Stimulated activated CD8-positive, alpha-beta memory T cell treated with anti-CD3 and anti-CD28 coated beads, Interleukin-7, amount 100 ng/mL, for 4 hours (primary cell): ENCODE data around the gene SLC24A3.

Experiments
- DNase-seq, 2 donors: peaks; one replicate each; pipeline ENCODE4 v3.0.0-alpha.2; 2020; ENCODE audit warnings: low read depth in 2 of 2

The SLC24A3 gene

DNA sequence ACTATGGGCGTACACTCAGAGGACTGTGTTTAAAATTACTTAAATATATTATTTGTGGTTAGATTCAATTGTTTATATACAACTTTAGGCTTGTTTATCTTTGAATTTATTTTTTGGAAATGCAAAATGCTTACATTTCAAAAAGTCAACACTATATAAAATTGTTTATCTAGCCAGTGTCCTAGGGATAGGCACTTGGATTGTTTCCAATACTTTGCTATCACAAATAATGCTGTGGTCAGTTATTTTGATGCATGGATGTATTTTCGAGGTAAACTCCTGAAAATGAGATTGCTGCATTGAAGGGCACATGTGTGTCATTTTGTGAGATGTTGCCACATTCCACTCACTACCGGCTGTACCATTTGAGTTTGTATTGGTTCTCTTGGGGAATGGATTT lies 213.9 kb downstream of the SLC24A3 start:
- no peak for DNase-seq

DNA sequence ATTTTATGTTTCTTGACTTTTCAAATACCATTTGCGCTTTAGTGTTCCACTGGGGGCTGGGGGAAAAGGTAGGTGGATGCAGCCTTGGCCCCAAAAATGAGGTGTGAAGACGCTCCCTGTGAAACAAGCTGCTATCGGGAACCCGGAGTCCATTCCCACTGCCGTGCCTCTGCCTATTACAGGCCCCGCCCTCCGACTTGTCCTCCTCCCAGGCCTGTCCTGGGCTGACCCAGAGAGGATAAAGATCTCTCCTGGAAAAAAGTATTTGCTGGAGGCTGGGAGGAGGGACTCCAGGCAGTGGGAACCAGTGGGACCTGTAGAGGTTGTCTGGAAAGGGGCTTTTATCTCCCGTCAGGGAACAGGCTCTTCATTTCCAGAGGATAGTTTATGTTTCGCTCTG lies 215.0 kb downstream of the SLC24A3 start:
- DNase-seq = no peak

DNA sequence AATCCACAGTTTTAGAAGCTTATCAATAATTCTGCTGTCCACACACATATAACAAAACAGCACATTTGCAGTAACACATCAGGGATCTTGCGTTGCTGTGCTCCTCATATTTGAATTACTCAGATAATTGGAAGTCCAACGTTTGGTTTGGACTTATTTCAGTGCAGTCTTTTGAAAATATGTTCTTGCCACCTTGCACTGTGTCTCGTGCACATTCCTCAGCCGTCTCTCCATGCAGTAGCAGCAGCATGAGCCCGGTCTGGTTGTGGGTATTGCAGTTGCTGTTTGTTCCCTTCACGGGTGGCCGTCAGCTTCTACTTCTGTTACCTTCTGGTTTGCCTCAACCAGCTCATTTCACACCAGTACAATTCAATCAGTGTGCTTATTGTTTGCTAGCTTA lies 215.5 kb downstream of the SLC24A3 start:
- no peak for DNase-seq

DNA sequence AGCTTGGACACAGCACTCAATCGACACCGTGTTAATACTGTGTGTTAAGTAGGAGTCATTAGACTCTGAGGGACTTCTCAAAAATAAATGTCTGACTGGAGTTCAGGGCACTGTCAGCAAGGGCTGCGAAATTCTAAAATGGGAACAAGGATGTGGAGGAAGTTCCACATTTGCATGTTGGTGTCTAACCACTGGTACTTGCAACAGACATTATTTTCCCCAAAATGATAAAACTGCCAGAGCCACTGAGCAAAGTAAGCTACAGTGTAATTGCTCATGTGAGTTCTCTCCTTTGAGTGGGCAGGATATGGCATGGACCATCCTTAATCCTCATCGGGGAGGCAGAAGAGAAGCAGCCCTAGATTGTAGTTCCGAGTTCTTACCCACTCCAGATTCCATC lies 215.9 kb downstream of the SLC24A3 start:
- no peak for DNase-seq

DNA sequence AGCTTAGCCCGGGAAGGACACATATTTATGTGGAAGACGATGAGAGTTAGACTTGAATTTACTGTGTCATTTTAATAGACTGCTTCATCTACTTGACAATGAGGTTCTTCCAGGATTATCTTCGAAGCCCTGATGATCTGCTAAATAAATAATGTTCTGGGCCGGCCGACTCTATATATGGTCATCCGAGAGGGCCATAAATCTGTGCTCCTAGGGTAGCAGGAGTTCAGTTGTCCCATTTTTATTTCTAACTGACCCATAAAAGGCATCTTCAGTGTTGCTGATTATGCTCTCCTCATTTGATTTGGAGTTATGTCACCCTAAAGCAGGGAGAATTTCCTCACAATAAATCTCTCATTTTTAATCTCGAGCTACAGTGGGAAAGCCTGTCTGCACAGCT lies 217.1 kb downstream of the SLC24A3 start:
- DNase-seq = no peak

DNA sequence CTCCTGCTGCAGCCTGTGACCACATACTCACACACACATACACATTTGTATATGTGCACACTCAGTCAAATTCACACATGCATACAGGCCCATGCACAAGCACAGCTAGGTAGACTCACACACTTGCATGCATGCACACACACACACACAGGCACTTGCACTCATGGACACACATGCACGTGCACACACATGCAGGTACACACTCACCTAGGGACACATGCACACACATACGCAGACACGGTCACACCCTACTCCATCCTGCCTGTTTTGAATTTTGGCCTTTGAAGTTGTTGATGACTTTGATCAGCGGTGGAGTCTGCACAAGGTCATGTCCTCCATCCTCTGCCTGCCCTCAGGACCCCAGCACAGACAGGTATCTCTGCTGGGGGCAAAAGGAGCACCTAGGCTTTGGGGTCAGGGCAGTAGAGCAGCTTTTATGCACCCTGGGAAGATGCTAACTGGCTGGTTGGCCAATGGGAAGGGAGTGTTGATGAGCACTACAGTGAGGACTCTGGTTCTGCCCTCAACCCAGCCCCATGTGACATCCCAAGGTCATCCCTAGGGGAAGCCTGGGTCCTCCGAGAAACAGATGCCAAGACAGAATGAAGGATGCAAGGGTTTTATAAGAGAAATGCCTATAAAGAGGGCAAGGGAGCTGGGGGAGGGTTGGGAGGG lies 218.3 kb downstream of the SLC24A3 start:
- no peak for DNase-seq

DNA sequence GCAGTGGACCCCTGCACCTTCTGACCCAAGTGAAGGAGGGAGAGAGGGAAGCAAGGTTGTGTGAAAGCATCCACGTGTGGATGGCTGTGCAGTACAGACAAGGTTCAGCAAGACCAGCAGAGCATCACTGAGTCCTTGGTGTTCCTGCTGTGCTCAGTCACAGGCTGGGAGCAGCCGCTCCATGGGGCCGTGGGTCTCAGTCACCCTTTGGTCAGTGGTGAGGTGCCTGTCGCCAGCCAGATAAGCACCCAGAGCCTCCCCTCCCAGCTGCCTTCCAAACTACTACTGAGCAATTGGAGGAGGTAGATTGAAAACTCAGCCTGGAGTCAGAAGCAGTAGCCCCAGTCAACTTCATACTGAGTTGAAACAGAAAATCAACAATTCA lies 218.9 kb downstream of the SLC24A3 start:
- no peak for DNase-seq

DNA sequence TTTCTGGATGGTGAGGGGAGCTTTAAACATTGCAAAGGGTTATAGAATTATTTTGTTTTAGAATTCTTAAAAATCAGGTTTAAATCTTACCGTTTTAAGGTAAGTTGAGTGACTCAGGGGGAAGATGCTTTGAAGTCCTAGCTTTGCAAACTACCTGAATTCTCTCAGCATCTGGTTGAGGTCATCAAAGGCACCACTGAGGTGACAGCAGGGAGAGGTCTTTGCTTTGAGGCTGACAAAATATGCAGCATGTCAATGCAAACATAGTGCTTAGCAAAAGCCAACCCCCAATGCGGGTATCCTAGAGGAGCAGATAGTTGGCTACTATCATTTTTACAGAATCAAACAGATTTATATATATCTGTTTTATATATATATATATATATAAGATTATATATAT lies 219.5 kb downstream of the SLC24A3 start:
- no peak for DNase-seq

DNA sequence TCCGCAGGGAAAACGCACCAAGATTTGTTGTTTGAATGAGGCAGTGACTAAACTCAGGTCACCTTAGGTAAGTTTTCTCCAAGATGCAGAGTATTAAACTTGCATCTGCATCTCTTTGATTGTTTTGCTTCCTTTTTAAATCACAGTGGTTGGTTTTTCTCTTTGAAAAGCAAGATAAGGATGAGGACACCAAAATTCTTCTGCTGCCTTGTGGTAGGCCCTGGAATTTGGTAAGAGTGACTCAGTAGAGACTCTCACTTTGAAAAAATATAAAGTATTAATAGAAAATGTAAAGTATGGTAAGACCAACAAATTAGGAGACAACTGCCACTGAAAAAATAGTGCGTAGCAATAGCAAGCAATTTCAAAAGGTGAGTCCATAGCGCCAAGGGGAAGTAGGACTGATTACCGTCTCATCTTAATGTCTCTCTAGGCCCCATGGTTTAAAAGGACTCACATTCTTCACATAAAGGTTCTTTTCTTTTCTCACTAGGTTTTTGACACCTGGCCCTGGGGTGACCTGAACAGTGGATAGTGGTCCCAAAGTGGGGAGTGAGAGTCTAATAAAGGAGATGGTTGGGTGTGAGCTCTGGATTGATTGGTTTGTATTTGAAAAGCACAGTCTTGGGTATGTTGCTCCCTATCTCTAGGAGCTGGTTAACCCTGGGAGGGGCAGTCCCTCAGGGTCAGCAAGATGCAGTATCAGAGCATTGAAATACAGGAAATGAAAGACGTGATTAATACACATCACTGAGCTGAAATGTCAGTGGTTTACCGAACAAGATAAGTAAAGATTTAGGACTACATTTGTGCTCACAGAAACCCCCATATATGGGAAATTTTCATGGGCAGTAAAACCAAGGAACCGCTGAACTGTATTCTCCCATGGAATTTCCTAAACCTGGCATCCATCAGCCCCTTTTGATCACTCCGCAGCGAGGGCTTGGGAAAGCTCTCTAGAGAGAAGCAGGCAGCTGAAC lies 221.2 kb downstream of the SLC24A3 start:
- no peak for DNase-seq

DNA sequence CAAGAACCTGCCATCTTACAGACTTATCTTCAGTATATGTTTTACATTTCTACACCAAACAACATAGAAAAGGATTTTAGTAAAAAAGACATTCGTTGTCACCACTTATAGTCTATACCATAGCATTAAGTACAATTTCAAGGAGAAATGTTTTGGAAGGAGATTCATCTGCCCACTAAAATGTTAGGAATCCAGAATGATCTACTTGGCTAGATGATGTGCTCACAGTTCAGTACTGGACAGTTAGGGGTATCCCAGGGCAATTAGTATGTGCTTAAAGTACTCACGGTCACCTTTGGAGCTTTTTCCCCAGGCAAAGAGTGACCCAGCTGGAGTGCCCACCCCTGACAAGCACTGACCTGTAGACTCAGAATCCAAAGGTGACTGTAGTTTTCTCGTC lies 222.9 kb downstream of the SLC24A3 start:
- DNase-seq = no peak

DNA sequence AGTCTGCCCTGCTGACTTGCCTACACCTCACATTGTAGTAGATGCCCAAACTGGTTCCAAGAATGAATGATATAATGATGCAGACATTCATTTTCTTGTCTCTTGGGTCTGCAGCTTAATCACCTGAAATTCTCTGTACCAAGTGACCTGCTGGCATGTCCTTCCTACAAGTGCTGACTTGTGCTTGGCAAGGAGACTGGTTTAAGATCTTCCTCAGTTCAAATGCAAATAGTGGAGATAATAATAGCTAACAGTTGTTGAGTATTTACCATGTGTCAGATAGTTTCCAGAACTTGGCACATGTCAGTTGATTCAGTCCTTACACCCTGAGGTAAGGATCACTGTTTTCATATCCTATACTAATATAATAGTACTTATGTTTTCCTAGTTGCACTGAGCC lies 223.4 kb downstream of the SLC24A3 start:
- DNase-seq = no peak

DNA sequence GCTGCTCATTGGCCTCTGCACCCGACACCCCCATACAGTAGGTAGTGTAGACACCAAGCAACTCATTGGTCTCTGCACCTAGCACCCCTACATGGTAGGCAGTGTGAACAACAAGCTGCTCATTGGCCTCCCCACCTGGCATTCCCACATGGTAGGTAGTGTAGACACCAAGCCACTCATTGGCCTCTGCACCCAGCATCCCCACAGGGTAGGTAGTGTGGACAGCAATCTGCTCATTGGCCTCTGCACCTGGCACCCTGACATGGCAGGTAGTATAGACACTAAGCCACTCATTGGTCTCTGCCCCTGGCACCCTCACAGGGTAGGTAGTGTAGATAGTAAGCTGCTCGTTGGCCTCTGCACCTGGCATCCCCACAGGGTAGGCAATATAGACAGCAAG lies 226.0 kb downstream of the SLC24A3 start:
- DNase-seq = no peak

DNA sequence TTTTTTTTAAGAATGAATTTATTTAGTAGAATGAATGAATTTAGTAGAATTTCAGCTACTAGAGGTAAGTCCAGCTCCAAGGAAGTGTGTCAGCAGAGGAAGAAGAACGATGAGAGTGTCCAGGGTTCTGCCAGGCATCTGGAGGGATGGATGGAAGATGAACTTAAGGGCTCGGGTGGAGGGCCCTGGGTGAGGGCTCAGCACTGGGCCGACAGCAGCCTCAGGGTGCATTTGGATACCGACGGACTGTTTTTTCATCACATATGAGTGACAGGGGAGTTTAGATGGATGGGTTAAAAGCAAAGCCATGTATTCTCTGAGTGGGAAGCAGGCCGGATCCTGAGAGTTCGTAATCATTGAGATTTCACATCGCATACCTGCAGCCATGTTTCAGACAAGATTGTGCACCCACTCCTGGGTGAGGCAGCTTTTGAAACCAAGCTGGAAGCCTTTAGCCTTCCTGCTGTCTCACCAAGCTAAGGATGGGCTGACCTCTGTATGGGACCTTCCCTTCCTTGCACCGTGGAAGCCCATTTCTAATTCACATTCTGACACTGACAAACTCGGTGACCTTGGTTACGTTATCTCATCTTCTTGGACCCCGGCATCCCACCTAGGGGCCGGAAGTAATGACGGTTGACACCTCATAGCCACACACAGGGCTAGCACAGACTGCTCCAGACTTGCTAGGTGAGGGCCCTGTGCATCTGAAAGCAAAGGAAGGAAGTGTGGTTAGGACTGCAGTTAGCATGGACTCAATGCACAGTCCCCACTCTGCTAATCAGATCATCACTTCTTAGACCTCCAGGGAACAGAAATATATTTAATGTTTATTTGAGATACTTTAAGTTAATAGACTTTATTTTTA lies 228.5 kb downstream of the SLC24A3 start:
- no peak for DNase-seq

DNA sequence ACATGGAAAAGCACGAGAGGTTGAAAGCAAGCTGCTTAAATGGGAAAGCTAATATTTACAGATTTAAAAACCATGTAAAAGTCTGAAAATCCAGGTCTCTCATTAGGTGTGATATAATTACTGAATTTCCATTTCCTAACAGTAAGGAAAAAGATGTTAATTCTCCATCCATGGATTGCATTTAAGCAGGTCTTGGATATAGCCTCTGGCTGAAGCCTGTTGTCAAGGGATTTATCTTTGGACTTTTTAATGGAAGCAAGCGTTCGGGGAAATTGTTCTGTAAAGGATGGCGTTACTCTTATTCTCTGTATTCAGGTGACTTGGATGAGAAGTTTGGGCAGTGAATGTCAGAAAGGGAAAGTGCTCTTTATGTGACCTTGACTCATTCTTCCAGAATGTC lies 233.8 kb downstream of the SLC24A3 start:
- no peak for DNase-seq

DNA sequence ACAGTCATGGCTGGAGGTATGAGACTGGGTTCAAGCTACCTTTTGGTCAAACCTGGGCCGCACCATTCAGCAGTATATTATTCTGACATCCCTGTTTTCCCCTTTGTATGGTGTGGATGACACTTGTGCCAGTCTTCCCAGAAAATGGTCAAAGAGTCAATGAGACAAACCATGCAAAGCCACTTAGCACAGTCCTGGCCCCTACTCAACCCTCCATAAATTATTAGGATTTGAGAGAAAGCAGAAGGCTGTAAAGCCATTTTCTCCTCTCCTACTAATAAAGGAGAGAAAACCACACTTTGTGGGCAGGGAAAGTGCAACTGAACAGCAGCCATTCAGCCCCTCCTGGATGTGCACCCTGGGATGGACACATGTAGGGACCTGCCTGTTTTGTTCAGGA lies 236.2 kb downstream of the SLC24A3 start:
- DNase-seq = no peak

DNA sequence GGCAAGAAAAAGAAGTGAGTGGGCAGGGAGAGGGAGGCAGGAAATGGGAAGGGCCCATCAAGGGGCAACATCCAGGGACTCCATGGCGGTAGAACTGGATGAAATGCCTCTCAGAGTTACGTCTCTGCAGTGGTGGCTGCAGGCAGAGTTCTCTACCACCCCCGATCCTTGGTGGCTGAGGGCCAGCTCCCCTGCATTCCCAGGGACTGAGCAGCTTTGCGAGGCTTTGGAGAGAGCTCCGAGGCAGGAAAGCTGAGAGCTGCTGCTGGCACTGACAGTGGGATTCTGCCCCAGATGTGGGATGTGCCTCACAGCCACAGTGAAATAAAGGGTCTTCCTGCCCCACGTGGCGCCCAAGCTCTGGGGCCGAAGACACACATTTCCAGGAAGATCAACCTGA lies 236.6 kb downstream of the SLC24A3 start:
- no peak for DNase-seq

DNA sequence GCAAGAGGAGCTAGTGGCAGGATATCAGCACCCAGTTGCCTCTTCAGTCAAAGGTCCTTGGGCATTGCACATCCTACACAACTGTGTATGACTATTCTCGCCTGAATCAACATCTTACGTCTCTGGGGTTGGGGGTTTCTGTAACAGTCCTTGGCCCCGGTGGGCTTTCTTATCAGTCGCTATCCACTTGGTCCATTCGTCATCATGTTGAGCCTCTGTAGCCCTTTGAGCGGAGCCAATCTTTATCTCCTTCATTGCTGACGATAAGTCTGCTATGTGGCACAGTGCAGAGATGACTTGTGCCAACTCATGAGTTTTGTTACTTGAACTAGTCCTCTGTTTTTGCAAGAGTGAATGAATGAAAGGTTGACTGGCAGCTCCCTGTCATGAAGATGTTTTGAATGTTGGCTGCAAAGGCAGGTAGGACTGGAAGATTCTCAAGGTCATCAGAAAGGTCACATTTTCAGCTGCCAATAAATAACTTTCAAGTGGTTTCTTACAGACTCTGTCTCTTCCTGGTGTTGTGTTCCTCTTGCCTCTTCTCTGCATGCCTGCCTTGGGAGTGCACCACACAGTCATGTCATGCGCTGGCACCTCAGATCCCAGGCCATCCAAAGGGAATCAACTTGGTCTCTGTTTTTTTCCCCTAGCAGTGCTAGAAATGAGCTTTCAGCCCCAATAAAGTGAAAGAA lies 238.9 kb downstream of the SLC24A3 start:
- no peak for DNase-seq

DNA sequence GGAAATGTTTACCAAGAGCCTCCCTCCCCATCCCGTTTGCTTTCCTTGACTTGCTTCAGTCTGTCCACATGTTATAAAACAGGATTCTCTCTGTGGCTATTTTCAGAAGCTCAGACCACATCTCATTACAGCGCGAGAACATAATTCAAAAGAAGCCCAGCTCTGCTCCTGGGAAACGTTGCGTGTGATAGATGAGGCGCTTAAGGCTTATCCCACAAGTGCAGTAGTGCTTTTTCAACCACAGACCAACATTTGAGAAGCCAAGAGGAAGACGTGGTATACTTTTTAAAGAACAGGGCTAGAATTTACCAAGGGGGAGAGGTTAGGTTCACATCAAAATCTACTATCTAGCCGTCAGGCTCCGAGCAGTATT lies 239.5 kb downstream of the SLC24A3 start:
- DNase-seq = no peak

DNA sequence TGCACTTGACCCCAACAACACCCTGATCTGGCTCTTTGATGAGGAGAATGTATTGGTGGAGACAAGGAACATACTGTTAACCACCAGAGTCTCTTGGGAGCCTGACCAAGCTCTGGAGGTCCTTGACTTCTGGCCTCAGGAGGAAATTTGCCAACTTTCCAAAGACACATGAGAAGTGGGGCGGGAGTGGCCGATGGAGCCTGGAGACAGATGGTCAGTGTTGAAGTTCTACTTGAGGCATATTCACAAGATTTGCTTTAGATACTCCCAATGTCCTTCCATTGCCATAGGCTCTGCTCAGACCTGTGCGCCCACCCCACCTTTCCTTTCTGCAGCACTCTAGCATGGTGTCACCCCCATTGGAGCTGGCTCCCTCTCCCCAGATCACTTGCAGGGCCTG lies 241.0 kb downstream of the SLC24A3 start:
- no peak for DNase-seq

DNA sequence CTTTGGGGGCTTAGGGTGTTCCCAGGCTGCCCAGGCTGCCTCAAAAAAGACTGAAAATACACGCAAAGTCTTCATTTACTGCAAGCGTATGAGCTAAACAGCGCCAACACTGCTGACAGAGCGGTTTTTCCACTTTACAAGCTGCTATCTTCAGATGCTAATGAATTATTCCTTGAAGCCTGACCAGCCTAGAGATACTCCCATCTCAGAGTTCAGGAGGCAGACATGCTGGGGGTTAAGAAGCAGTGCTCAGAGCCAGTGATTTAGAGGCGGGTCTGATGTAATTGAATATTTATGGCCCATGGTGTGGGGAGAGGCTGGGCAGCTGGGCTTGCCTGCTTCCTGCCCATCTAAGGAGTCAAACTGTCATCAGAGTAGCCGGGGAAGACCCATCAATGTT lies 241.4 kb downstream of the SLC24A3 start:
- no peak for DNase-seq

DNA sequence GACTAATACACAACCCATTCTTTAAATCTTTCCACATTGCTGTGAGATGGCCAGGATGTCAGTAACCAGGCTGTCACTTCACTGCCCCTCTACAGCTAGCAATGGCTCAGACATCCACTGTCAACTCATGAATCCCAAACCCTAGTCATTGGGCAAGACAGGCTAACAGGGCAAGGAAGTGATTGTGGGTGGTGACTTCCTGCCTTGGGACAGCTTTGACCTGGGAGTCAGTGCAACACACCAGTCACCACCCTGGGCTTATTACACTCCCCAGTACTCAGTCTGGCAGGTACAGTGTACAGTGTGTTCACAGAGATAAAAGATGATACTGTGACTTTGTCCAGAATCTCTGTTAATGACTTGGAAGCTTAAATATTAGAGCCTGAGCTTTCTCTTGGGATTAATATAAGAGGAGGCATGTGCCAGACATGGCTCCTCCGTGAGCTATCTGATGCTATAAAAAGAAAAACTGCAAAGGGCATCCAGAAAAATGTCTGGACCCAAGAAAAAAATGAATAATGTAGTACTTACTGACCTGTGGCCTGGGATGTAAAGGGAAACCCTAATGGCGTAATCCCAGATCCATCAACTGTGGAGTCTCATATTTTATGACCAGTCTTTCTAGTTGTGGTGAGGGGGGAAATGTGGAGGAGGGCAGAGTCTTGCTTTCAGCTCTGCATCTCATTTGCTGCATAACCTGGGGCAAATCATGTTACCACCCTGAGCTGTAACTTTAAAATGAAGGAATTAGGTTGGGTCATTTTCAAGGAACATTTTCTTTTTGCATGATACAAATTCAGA lies 244.4 kb downstream of the SLC24A3 start:
- DNase-seq = no peak
